ENCODE measurements around the gene CDCA4. TPM values are rescaled to one million over a fixed set of nuclear protein-coding genes. Genes with fewer than 3 reads are reported as not detected.
A peak's percentile ranks its signal among the peaks of the same experiment; 100 is the strongest.

Gene CDCA4
- total and polyA plus RNA-seq, 10 donors: 5.8 to 15.1 (median 8.6) TPM

DNA sequence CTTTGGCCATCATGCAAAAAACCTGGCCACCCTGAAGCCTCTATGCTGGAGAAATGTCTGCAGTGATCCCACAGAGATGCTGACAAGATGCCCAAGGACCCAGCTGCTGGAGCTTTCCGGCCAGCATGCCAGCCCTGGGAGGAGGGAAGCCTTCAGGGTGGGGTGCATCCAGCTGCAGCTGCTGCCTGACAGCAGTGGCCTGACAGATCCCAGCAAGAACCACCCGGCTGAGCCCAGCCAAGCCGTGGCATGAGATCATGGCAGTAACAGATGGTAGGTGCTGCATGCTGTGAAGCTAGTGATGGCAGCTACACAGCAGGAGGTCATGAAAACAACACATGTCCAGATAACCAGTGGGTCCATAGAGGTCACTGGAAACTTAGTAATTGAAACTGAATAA, 21.5 kb downstream of the CDCA4 start:
- intact Hi-C loops (cut with DNase I; ENCODE audit: low total_unique reads): no loop called here
- Histone ChIP-seq H3K36me3 (peaks cover 0 to 22% (median 0%) of the 10 kb centered on the region in 6 donors), H3K9me3 (peaks cover 0 to 5% (median 0%) of the 10 kb centered on the region in 8 donors), H3K4me3 (no peak overlapping the region), H3K27me3 (replicated peaks in 1 of 7) (no peaks in the 10 kb centered on the region), H3K4me1 (no peaks in the 10 kb centered on the region), H3K27ac (no peak overlapping the region)
- DNase-seq: peak; percentile 61
- WGBS, 5 donors: 67 to 100% (median 82%) methylated on average over 3 of the region's 3 CpGs
- TF ChIP-seq, protein P1, sequence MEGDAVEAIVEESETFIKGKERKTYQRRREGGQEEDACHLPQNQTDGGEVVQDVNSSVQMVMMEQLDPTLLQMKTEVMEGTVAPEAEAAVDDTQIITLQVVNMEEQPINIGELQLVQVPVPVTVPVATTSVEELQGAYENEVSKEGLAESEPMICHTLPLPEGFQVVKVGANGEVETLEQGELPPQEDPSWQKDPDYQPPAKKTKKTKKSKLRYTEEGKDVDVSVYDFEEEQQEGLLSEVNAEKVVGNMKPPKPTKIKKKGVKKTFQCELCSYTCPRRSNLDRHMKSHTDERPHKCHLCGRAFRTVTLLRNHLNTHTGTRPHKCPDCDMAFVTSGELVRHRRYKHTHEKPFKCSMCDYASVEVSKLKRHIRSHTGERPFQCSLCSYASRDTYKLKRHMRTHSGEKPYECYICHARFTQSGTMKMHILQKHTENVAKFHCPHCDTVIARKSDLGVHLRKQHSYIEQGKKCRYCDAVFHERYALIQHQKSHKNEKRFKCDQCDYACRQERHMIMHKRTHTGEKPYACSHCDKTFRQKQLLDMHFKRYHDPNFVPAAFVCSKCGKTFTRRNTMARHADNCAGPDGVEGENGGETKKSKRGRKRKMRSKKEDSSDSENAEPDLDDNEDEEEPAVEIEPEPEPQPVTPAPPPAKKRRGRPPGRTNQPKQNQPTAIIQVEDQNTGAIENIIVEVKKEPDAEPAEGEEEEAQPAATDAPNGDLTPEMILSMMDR (IDR thresholded peaks at IDR 0.05 in 8 of 11, conservative IDR thresholded peaks at IDR 0.05 in 3 of 11): no peak
- TF ChIP-seq POLR2A (IDR thresholded peaks at IDR 0.05): no peak
- TF ChIP-seq POLR2AphosphoS5 (IDR thresholded peaks at IDR 0.05): peak in 1 of 3 donors; percentile 30

- Histone ChIP-seq H3K4me3 (no peak overlapping the region), H3K36me3 (peaks cover 0 to 27% (median 0%) of the 10 kb centered on the region in 6 donors), H3K27me3 (replicated peaks in 1 of 7) (no peaks in the 10 kb centered on the region), H3K4me1 (no peaks in the 10 kb centered on the region), H3K27ac (no peak overlapping the region), H3K9me3 (peaks cover 0 to 5% (median 0%) of the 10 kb centered on the region in 8 donors)
- DNase-seq: no peak
- intact Hi-C loops (cut with DNase I; ENCODE audit: low total_unique reads): no loop called here
- 79 to 96% (median 90%) methylated on average over 4 to 5 of the region's 5 CpGs for WGBS, 5 donors
- TF ChIP-seq POLR2A (IDR thresholded peaks at IDR 0.05): no peak
- TF ChIP-seq POLR2AphosphoS5 (IDR thresholded peaks at IDR 0.05): no peak
- TF ChIP-seq, protein P1 (IDR thresholded peaks at IDR 0.05 in 8 of 11, conservative IDR thresholded peaks at IDR 0.05 in 3 of 11): no peak
Observed at GRCh38 chr14:104998801-104999200, 22.1 kb downstream of the CDCA4 start.

DNA sequence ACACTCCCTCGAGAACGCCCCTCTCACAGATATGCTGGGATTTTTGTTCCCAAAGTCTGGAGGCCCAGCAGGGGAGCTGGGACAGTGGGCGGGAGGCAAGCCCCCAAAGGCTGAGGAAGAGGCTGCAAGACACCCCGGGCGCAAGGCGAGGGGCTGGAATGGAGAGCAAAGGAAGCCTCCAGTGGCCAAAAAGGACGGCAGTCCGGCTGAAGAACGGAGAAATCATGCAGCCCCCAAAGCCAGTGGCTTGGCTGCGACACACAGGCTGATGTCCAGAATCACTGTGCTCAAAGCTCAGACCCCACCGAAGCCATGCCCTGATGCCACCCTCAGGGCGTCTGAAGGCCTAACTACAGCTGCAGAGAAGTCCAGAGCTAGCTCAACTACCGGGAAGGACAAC, 24.4 kb downstream of the CDCA4 start:
- no peak for DNase-seq
- H3K4me3 ChIP-seq: no peak overlapping the region
- peaks cover 0 to 43% (median 3%) of the 10 kb centered on the region in 6 donors for H3K36me3 ChIP-seq
- no peak overlapping the region for H3K27ac ChIP-seq
- no peak for TF ChIP-seq POLR2A (IDR thresholded peaks at IDR 0.05)
- TF ChIP-seq, protein P1 (IDR thresholded peaks at IDR 0.05 in 8 of 11, conservative IDR thresholded peaks at IDR 0.05 in 3 of 11): no peak
- no peaks in the 10 kb centered on the region for H3K27me3 ChIP-seq (replicated peaks in 1 of 7)
- peaks cover 0 to 5% (median 0%) of the 10 kb centered on the region in 8 donors for H3K9me3 ChIP-seq
- WGBS, 5 donors: 93 to 96% (median 95%) methylated on average over 13 of the region's 13 CpGs
- H3K4me1 ChIP-seq: no peaks in the 10 kb centered on the region
- intact Hi-C loops (cut with DNase I; ENCODE audit: low total_unique reads): no loop called here

- 85 to 94% (median 87%) methylated on average over 3 to 5 of the region's 5 CpGs for WGBS, 5 donors
- TF ChIP-seq POLR2AphosphoS5 (IDR thresholded peaks at IDR 0.05) (no peak), POLR2A (IDR thresholded peaks at IDR 0.05) (no peak)
- TF ChIP-seq, protein P1 (IDR thresholded peaks at IDR 0.05 in 8 of 11, conservative IDR thresholded peaks at IDR 0.05 in 3 of 11): no peak
- Histone ChIP-seq H3K36me3 (peaks cover 0 to 43% (median 3%) of the 10 kb centered on the region in 6 donors), H3K4me3 (no peak overlapping the region), H3K27ac (no peak overlapping the region), H3K27me3 (replicated peaks in 1 of 7) (no peaks in the 10 kb centered on the region), H3K9me3 (peaks cover 0 to 5% (median 0%) of the 10 kb centered on the region in 8 donors), H3K4me1 (no peaks in the 10 kb centered on the region)
- DNase-seq: no peak
- intact Hi-C loops (cut with DNase I; ENCODE audit: low total_unique reads): no loop called here
Observed at GRCh38 chr14:104996032-104996431, 24.9 kb downstream of the CDCA4 start.

All from spleen (tissue), 11 donors.